NCI-H187 treated with DMSO at 0.1 percent for 48 hours (cell line): ENCODE measurements around the gene PDIA5.
A peak's percentile ranks its signal among the peaks of the same experiment; 100 is the strongest.

Experiments
- DNase-seq: peaks from one replicate; lab custom pipeline; 2025; lab: John Stamatoyannopoulos, UW

PDIA5 gene

GRCh38 chr3:123042413-123042812 lies 24.4 kb upstream of the PDIA5 start:
- DNase-seq: no peak

GRCh38 chr3:123044981-123045763 lies 21.7 kb upstream of the PDIA5 start:
- DNase-seq: no peak

DNA sequence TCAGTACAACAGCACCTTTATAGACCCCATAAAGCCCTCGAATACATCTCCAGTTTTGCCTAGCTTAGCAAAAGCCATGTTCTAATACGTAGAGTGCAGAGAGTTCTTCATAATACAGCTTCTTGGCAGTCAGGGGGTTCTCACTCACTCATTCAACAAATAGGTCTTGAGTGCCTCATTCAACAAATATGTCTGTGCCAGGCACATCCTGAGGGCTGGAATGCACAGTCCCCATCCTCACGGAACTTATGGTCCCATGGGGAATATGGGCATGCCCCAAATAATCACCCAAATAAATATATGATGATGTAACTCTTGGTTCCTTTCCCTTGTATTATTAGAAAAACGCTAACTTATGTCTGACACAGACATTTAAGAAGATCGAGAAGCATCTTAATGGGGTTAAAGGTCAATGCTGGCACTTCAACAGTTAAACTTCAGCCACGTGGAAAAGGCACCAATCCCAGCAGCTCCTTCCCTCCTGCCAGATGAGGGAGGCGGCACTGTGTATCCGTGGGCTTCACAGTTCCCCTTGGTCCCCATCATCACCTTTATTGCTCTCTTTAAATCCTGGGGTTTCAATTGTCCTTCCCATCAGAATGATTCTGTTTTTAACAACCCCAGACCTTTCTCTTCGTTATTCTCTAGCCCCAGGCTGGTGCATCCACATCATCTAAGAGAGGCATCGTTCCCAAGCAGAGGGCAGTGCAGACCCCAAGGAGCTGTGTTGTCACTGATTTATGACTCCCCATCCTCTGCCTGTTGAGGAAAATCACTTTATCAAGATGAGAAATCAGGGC lies 20.4 kb upstream of the PDIA5 start:
- DNase-seq: no peak

- no peak for DNase-seq
These were observed 19.8 kb upstream of the PDIA5 start for GRCh38 chr3:123047062-123047319.

DNA sequence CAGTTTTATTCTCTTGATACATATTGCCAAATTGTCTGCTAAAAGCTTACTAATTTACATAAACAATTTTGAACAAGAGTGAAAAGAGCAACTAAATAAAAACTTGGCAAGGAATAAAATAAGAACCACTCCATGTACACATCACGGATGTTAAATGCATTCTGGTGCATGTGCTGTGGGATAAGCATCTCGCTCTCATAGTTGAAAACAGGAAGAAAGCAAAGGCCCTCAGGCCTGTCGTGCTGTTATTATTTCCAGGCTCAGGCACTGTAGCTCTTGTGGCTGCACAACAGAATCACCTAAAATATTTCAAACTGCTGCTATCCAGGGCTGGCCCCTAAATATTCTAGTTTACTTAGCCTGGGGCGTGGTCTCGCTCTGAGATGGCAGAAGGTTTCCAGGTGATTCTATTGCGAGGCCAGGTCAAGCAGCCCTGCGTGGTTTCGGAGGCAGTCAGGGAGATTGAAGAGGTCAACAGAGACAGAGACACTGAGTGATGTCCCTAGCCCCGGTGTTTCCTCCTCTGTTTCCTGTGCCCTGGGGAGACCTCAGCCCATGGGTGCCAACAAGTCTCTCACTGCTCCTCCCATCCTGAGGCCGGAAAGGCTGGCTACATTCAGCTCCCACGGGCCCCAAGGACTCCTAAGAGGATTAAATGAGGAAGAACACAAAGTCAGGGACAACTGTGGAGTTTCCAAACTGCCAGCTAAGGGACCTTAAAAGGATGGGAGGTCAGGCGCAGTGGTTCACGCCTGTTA lies 18.2 kb upstream of the PDIA5 start:
- no peak for DNase-seq

- no peak for DNase-seq
These were observed 16.2 kb upstream of the PDIA5 start for GRCh38 chr3:123050666-123051065.

DNA sequence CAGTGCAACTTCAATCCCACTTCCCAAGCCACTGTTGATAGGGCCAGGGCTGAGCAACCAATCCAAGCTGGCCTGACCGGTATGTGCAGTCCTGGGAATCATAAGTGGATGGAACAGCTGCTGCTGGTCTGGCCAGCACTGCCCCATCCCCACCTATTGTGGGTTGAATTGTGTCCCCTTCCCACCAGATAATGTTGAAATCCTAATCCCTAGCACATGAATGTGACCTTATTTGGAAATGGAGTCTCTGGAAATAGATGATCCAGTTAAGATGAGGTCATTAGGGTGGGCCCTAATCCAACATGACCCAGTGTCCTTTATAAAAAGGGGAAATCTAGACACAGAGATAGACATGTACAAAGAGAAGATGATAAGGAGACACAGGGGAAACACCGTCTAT lies 13.7 kb upstream of the PDIA5 start:
- DNase-seq: no peak

GRCh38 chr3:123054109-123054778 lies 12.6 kb upstream of the PDIA5 start:
- peak; percentile 17 for DNase-seq

GRCh38 chr3:123054931-123055330 lies 11.9 kb upstream of the PDIA5 start:
- DNase-seq: no peak

DNA sequence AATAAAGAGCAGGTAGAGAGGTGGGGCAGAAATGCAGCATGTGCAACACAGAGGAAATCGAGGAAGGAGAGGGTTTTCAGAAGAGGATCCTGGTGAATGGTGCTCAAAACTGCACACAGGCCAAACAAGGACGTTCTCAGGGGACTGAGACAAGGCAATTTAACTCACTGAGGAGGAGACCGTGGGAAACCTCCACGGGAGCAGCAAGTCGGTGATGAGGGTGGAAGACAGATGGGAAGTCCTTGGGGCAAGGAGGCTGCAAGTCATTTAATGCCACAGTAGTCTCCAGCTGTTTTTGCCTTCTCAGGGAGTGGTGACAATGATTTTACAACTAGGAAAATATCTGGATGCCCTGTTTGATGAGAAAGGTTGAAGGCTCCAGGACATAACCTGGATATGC lies 11.5 kb upstream of the PDIA5 start:
- DNase-seq: no peak

GRCh38 chr3:123058505-123058904 lies 8.3 kb upstream of the PDIA5 start:
- DNase-seq: no peak

DNA sequence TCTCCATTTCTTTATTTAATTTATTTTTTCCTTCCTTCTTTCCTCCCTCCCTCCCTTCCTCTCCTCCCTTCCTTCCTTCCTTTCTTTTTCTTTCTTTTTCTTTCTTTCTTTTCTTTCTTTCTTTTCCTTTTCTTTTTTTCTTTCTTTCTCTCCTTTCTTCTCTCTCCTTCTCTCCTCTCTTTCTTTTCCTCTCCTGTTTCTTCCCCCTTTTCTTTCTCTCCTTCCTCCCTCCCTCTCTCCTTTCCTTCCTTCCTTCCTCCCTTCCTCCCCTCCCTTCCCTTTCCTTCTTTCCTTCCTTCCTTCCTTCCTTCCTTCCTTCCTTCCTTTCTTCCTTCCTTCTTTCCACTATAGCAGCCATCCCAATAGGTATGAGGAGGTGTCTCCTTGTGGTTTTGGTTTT lies 6.8 kb upstream of the PDIA5 start:
- no peak for DNase-seq

DNA sequence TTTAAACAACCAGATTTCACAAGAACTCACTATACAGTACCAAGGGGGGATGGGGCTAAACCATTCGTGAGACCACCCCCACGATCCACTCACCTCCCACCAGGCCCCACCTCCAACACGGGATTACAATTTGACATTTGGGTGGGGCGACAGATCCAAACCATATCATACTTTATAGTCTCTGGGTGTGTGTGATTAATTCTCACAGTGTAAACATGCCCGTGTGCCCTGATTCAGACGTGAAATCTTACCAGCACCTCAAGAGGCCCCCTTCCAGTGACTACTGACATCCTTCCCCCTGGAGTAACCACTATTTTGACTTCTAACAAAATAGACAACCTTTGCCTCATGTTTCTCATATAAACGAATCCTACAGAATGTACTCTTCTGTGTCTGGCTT lies 5.0 kb upstream of the PDIA5 start:
- no peak for DNase-seq

- no peak for DNase-seq
These were observed 3.8 kb upstream of the PDIA5 start for GRCh38 chr3:123063034-123063433.

DNA sequence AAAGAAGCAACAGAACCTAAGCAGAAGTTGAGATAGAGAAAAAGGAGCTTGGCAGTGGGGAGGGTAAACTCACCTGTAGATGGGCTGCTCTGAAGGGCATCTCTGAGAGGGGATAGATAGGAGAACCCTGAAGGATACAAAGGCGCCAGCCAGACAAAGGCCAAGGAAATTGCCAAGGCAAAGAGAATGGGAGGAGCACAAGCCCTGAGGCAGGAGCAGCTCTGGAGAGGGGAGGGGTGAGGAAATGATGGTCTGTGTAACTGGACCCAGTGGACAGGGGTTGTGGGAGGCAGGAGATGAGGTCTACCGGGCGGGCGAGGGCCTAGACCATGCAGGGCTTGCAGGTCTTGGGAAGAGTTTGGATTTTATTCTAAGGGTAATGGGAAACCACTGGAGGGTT lies 2.3 kb upstream of the PDIA5 start:
- DNase-seq: no peak

DNA sequence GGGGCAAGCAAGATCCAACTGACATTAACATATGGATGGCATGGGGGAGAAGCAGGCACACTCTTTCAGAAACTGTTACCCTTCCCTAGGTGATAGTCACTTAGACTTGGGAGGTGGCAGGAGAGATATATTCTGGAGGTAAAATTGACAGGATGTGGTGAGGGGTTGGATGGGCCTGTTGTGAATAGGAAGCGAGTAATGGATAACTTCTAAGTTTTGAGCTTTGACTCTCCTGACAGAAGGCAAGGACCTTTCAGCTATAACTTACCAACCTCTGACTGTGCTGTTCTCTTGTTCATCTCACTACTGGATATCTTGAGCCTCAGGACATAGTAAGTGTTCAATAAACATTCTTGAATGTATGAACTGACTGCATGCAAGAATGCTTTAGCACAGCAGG lies 1.9 kb upstream of the PDIA5 start:
- no peak for DNase-seq

DNA sequence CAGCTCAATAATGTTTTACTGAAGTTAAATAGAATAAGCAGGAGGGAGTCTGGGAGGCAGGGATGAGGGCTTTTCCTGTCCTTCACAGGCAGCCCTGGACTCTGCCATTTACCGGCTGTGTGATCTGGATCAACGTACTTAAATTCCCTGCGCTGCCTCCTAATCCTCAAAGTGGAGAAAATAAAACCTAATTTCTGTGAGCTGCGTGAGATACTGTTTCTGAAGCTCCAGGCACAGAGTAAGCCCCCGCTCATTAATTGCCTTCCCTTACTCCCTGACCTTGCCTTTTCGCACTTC lies 278 bp upstream of the PDIA5 start:
- no peak for DNase-seq

DNA sequence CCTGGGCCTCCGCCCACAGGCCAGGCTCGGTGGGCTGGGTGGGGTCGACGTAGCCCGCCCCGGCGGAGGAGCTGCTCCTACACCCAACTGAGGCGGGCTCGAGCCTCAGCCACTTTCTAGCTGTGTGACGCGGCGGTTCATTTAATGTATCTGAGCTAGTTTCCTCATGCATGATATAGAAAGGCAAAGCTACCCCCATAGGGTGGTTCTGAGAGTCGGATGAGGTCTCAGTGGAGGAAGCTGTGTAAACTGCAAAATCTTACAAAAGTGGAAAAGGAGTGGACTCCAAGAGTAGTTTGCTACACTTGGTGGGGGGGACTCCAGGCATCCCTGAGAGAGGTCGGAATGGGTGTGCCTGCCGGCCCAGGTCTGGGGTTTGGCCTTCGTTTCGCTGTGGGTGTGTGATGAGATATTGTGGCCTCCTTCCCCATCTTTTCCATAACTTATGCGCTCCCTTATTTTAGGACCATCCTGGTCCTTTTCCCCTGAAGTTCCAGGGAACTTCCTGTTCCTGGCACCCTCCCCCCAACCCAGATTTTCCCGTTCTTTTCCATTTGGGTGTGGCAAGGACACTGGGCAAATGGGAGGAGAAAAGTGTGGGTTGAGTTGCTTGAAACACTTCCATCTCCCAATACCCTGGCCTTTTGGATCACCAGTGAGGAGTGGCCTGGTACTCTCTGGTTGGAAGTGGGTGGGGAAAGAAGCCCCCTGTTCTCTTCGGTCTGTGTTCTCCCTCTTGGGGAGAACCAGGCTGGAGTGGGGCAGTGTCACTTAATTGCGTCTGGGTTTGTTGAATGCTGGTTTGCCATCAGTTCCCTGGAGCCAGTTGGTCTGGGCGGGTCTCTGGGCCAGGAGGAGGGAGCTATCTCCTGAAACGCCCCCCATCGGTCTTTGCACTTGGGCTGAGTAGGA lies 1.1 kb downstream of the PDIA5 start:
- no peak for DNase-seq

GRCh38 chr3:123068601-123069381 lies 2.0 kb downstream of the PDIA5 start:
- no peak for DNase-seq

DNA sequence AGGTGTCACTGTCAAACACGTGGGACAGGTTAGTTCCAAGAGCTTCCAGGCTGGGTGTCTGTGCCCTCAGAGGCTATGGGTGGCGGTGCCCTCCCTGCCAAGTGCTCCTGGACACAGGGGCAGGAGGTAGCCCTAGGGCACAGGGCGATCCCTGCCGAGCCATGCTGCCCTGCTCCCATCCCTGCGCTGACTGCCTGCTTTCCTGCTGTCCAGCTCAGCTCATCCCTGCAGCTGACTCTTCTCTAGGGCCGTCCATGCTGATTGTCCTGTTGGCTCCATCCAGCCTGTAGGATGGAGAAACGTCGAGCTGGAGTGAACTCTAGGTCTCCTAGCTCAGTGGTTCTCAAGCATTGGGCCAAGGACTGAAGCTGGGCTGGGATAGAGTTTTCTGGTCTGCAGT lies 3.7 kb downstream of the PDIA5 start:
- DNase-seq: no peak

GRCh38 chr3:123071146-123071545 lies 4.3 kb downstream of the PDIA5 start:
- no peak for DNase-seq
